OCI-LY1 (cell line): Measurements from ENCODE around the gene GDF7.

ENCODE experiments used
- H2AFZ ChIP-seq: fragments of 200-600 bp; sonication (generic), shearing (Covaris generic); 2 replicates; pipeline ENCODE4 v1.6.0; 2014; ENCODE audit warnings: antibody characterized with exemption, mild to moderate bottlenecking, low read length
- H3F3A ChIP-seq: fragments of 200-600 bp; sonication (generic), shearing (Covaris generic); 2 replicates; pipeline ENCODE4 v1.6.0; 2014; ENCODE audit warnings: mild to moderate bottlenecking, antibody characterized with exemption, low read length, moderate library complexity; ENCODE audit not compliant: insufficient read depth
- H3K27ac ChIP-seq: fragments of 200-600 bp; sonication (generic); 2 replicates; pipeline ENCODE4 v1.5.1; 2014; ENCODE audit warnings: low read length, mixed run types, mild to moderate bottlenecking, low read depth; ENCODE audit not compliant: poor library complexity, severe bottlenecking
- H3K27me3 ChIP-seq: fragments of 200-600 bp; sonication (generic); 2 replicates; pipeline ENCODE4 v1.6.0; 2014; ENCODE audit warnings: antibody characterized with exemption, mild to moderate bottlenecking, low read length, moderate library complexity; ENCODE audit not compliant: insufficient read depth
- H3K36me3 ChIP-seq: fragments of 200-600 bp; sonication (generic); 2 replicates; pipeline ENCODE4 v1.6.1; 2014; ENCODE audit warnings: mild to moderate bottlenecking, antibody characterized with exemption, low read length, moderate library complexity, mixed read lengths; ENCODE audit not compliant: insufficient read depth
- H3K4me1 ChIP-seq: fragments of 200-600 bp; sonication (generic); 2 replicates; pipeline ENCODE4 v1.5.1; 2014; ENCODE audit warnings: mild to moderate bottlenecking, low read length, moderate library complexity; ENCODE audit not compliant: insufficient read depth, severe bottlenecking
- H3K4me2 ChIP-seq: fragments of 200-600 bp; sonication (generic), shearing (Covaris generic); 2 replicates; pipeline ENCODE4 v1.6.1; 2014; ENCODE audit warnings: low read length
- H3K4me3 ChIP-seq: fragments of 200-600 bp; sonication (generic); 2 replicates; pipeline ENCODE4 v1.5.1; 2014; ENCODE audit warnings: low read length, low read depth, mild to moderate bottlenecking, mixed read lengths; ENCODE audit not compliant: poor library complexity, severe bottlenecking
- H3K79me2 ChIP-seq: fragments of 200-600 bp; shearing (Covaris generic); 2 replicates; pipeline ENCODE4 v1.6.1; 2016; ENCODE audit warnings: mixed run types, low read length, mixed read lengths; ENCODE audit not compliant: insufficient read depth
- H3K9ac ChIP-seq: fragments of 200-600 bp; sonication (generic), shearing (Covaris generic); 2 replicates; pipeline ENCODE4 v1.6.1; 2014; ENCODE audit warnings: mild to moderate bottlenecking, low read length, mixed read lengths
- H3K9me2 ChIP-seq: fragments of 200-600 bp; sonication (generic), shearing (Covaris generic); 2 replicates; pipeline ENCODE4 v1.6.1; 2014; ENCODE audit warnings: low read depth, mild to moderate bottlenecking, low read length, mixed read lengths
- H3K9me3 ChIP-seq: fragments of 200-600 bp; shearing (Covaris generic); 2 replicates; pipeline ENCODE4 v1.6.1; 2014; ENCODE audit warnings: low read length, mixed read lengths
- H4K20me1 ChIP-seq: fragments of 200-600 bp; sonication (generic), shearing (Covaris generic); 2 replicates; pipeline ENCODE4 v1.6.0; 2016; ENCODE audit warnings: mild to moderate bottlenecking, low read length; ENCODE audit not compliant: insufficient read depth
- EZH2 ChIP-seq: fragments of 200-600 bp; sonication (generic), shearing (Covaris generic); IDR thresholded peaks from 2 replicates; pipeline ENCODE4 v1.8.0; 2017; ENCODE audit warnings: borderline replicate concordance, mixed run types, mild to moderate bottlenecking, antibody characterized with exemption, low read length, moderate library complexity, mixed read lengths
- TF ChIP-seq, protein P1 (sequence below): fragments of 200-600 bp; sonication (generic), shearing (Covaris generic); IDR thresholded peaks from 2 replicates; pipeline ENCODE4 v1.5.1; 2017; ENCODE audit warnings: mild to moderate bottlenecking, antibody characterized with exemption, low read length, moderate library complexity, mixed read lengths

The GDF7 gene

DNA sequence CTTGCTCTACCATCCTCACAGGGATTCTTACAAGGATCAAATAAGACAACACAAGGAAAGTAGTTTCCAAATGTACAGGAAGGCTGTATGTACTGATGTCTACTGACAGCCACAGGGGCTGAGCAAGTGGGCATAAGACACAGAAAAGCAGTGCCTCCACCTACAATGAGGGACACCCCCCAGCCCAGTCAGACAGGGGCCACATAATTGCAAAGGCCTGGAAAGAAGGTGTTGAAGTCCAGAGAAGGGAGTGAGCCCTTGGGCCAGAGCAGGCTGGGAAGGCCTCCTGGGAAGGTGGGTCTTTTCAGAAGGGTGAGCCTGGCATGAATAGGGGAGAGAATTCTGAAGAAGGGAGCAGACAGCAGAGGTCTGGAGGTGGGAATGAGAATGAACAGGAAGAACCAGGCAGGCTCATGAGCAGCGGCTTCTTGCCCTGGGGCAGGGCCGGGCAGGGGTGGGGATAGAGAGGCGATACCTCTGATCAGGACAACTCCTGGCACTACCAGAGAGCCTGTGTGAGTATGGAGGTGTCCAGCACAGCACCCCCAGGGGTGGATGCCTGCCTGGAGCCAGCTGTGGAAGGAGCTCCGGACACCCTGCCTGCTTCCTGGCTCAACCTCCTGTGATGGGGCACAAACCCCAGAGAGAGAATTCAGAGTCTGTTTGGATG lies 46.1 kb upstream of the GDF7 start:
- no peaks in the 10 kb centered on the region for H3K9me3 ChIP-seq
- no peak overlapping the region for H3K27ac ChIP-seq
- no peak overlapping the region for H3K9ac ChIP-seq
- H4K20me1 ChIP-seq: no peaks in the 10 kb centered on the region
- no peak overlapping the region for H3K4me3 ChIP-seq
- 0 out of 2 replicates have a peak, but pooled peaks cover 4% of the 10 kb centered on the region for H3K27me3 ChIP-seq
- H3K4me2 ChIP-seq: no peak overlapping the region
- H3K36me3 ChIP-seq: no peaks in the 10 kb centered on the region
- H3K79me2 ChIP-seq: no peaks in the 10 kb centered on the region
- no peak for TF ChIP-seq EZH2
- TF ChIP-seq, protein P1, sequence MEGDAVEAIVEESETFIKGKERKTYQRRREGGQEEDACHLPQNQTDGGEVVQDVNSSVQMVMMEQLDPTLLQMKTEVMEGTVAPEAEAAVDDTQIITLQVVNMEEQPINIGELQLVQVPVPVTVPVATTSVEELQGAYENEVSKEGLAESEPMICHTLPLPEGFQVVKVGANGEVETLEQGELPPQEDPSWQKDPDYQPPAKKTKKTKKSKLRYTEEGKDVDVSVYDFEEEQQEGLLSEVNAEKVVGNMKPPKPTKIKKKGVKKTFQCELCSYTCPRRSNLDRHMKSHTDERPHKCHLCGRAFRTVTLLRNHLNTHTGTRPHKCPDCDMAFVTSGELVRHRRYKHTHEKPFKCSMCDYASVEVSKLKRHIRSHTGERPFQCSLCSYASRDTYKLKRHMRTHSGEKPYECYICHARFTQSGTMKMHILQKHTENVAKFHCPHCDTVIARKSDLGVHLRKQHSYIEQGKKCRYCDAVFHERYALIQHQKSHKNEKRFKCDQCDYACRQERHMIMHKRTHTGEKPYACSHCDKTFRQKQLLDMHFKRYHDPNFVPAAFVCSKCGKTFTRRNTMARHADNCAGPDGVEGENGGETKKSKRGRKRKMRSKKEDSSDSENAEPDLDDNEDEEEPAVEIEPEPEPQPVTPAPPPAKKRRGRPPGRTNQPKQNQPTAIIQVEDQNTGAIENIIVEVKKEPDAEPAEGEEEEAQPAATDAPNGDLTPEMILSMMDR: no peak
- no peaks in the 10 kb centered on the region for H3K9me2 ChIP-seq
- no peaks in the 10 kb centered on the region for H3F3A ChIP-seq
- H3K4me1 ChIP-seq: no peaks in the 10 kb centered on the region
- H2AFZ ChIP-seq: no peak overlapping the region

DNA sequence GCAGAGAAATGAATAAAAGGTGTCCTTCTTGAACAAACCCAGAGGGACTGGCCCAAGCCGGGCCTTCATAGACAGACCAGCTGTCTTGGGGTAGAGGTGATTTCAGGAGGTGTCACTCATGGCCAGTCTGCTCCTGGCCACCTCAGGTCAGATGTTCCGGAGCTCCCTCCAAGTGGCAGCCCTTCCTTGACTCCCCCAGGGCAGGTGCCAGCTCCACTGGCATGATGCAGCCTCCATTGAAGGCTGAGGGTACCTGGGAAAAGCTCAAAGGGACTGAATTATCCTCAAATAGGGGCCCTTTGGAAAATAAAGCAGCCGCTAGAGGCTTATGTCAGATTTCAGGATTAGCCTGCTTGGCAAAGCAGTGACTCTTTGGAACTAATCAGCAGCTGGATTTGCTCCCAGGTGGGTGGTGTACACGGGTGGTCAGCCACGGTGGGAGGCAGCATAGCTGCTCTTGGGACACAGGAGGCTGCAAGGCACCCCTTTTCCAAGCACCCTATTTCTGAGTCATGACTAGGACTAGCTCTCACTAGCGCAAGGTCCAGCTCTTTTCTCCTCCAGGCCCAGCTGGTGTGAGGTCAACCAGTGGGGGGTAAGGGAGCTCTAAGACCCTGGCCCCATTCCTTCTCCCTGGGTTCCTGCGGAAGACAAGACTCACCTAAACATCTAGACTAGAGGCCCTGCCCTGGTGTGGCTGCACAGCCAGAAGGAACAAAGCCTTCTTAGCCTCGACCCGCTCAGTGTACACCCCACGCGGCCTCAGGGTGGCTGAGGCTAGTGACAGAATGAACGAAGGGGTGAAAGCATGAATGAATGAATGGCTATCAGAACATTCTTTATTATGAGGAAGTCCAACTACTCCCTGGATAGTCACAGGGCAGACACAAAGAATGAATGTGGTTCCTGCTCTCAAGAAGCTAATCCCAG lies 45.3 kb upstream of the GDF7 start:
- Histone ChIP-seq H3K36me3 (no peaks in the 10 kb centered on the region), H2AFZ (no peak overlapping the region), H3K9ac (no peak overlapping the region), H4K20me1 (no peaks in the 10 kb centered on the region), H3K9me3 (no peaks in the 10 kb centered on the region), H3K9me2 (no peaks in the 10 kb centered on the region), H3K79me2 (no peaks in the 10 kb centered on the region), H3K4me2 (no peak overlapping the region), H3K27me3 (no peaks in the 10 kb centered on the region), H3K4me1 (no peaks in the 10 kb centered on the region), H3K4me3 (no peak overlapping the region), H3F3A (no peaks in the 10 kb centered on the region), H3K27ac (no peak overlapping the region)
- TF ChIP-seq EZH2: no peak

DNA sequence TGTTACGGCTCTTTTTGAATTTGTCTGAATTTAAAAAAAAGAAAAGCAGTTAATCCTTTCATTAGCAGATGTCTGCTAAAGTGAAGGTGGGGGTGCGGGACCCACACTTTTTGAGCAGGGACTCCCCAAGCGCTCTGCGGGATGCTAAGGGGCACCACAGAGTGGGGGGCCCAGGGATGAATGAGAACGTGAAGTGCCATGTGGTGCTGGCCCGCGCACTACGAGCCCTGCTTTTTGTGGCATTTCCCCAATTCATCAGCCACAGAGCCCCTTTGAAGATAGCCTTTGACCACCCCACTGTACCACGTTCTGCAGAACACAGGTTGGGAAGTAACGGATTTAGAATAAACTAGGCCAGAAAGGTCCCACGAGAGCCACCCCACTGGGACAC lies 44.7 kb upstream of the GDF7 start:
- no peak overlapping the region for H2AFZ ChIP-seq
- no peaks in the 10 kb centered on the region for H3K9me2 ChIP-seq
- H3K27ac ChIP-seq: no peak overlapping the region
- TF ChIP-seq, protein P1: no peak
- TF ChIP-seq EZH2: no peak
- H3K27me3 ChIP-seq: no peaks in the 10 kb centered on the region
- H3K4me1 ChIP-seq: no peaks in the 10 kb centered on the region
- H3F3A ChIP-seq: no peaks in the 10 kb centered on the region
- no peaks in the 10 kb centered on the region for H3K36me3 ChIP-seq
- no peaks in the 10 kb centered on the region for H3K79me2 ChIP-seq
- H4K20me1 ChIP-seq: no peaks in the 10 kb centered on the region
- no peaks in the 10 kb centered on the region for H3K9me3 ChIP-seq
- no peak overlapping the region for H3K4me2 ChIP-seq
- no peak overlapping the region for H3K9ac ChIP-seq
- H3K4me3 ChIP-seq: no peak overlapping the region
